Astrocyte (in vitro differentiated cells and primary cell): ENCODE results near the gene SNX2. TPM values are rescaled to one million over a fixed set of nuclear protein-coding genes. Genes with fewer than 3 reads are reported as not detected.

Source experiments
- DNase-seq: peaks from one replicate; pipeline ENCODE4 v3.0.0-alpha.2; 2010; ENCODE audit warnings: low read depth
- FAIRE-seq: peaks from 2 replicates; lab custom pipeline; 2011; peaks lifted over from hg19 to GRCh38; lab: Jason Lieb, UNC
- H2AFZ ChIP-seq: 2 replicates; pipeline ENCODE4 v1.6.0; 2012; ENCODE audit warnings: low read depth, low read length, inconsistent platforms
- H3K27ac ChIP-seq: 2 replicates; pipeline ENCODE4 v1.5.1; 2011; ENCODE audit warnings: low read depth, low read length, inconsistent platforms
- H3K27me3 ChIP-seq: 2 replicates; pipeline ENCODE4 v1.6.0; 2011; ENCODE audit warnings: low read length, inconsistent platforms; ENCODE audit not compliant: insufficient read depth
- H3K36me3 ChIP-seq: 2 replicates; pipeline ENCODE4 v1.5.1; 2011; ENCODE audit warnings: low read length, inconsistent platforms; ENCODE audit not compliant: insufficient read depth
- H3K4me1 ChIP-seq: 2 replicates; pipeline ENCODE4 v1.5.1; 2011; ENCODE audit warnings: low read length, inconsistent platforms; ENCODE audit not compliant: insufficient read depth
- H3K4me2 ChIP-seq: 2 replicates; pipeline ENCODE4 v1.6.0; 2012; ENCODE audit warnings: low read length, inconsistent platforms
- H3K4me3 ChIP-seq: 2 replicates; pipeline ENCODE4 v1.5.1; 2011; ENCODE audit warnings: low read depth, mild to moderate bottlenecking, low read length, inconsistent platforms; ENCODE audit not compliant: insufficient read depth
- H3K79me2 ChIP-seq: 2 replicates; pipeline ENCODE4 v1.6.0; 2012; ENCODE audit warnings: mild to moderate bottlenecking, low read length, inconsistent platforms; ENCODE audit not compliant: insufficient read depth
- H3K9ac ChIP-seq: 2 replicates; pipeline ENCODE4 v1.6.0; 2012; ENCODE audit warnings: mild to moderate bottlenecking, low read length, inconsistent platforms
- H3K9me3 ChIP-seq: 2 replicates; pipeline ENCODE4 v1.5.1; 2012; ENCODE audit warnings: low read depth, mild to moderate bottlenecking, low read length, inconsistent platforms; ENCODE audit not compliant: insufficient read depth
- H4K20me1 ChIP-seq: 2 replicates; pipeline ENCODE4 v1.6.0; 2012; ENCODE audit warnings: low read length, inconsistent platforms; ENCODE audit not compliant: insufficient read depth
- H3K27ac Mint-ChIP-seq: one replicate; pipeline ENCODE4 v1.8.0; 2021; ENCODE audit warnings: mild to moderate bottlenecking, mixed read lengths; ENCODE audit not compliant: unreplicated experiment
- H3K27me3 Mint-ChIP-seq: one replicate; pipeline ENCODE4 v1.8.0; 2021; ENCODE audit warnings: low read depth, mixed read lengths; ENCODE audit not compliant: unreplicated experiment
- H3K36me3 Mint-ChIP-seq: one replicate; pipeline ENCODE4 v1.8.0; 2021; ENCODE audit warnings: low read depth, mixed read lengths; ENCODE audit not compliant: unreplicated experiment
- H3K4me1 Mint-ChIP-seq: one replicate; pipeline ENCODE4 v1.8.0; 2021; ENCODE audit warnings: low read depth, mixed read lengths; ENCODE audit not compliant: unreplicated experiment
- H3K4me3 Mint-ChIP-seq: one replicate; pipeline ENCODE4 v1.8.0; 2021; ENCODE audit warnings: mild to moderate bottlenecking, moderate library complexity, mixed read lengths; ENCODE audit not compliant: unreplicated experiment
- H3K9me3 Mint-ChIP-seq: one replicate; pipeline ENCODE4 v1.8.0; 2021; ENCODE audit warnings: mild to moderate bottlenecking, mixed read lengths; ENCODE audit not compliant: unreplicated experiment
- CTCF ChIP-seq: IDR thresholded peaks from 2 replicates; pipeline ENCODE4 v1.5.1; 2011; ENCODE audit warnings: low read depth, mild to moderate bottlenecking, inconsistent platforms, low read length, moderate library complexity; ENCODE audit not compliant: insufficient read depth
- EZH2 ChIP-seq: IDR thresholded peaks from 2 replicates; pipeline ENCODE4 v1.6.1; 2012; ENCODE audit warnings: mild to moderate bottlenecking, low read length, inconsistent platforms; ENCODE audit not compliant: insufficient read depth
- total RNA-seq: library from RNA; stranded (reverse); gene quantifications from 2 replicates; pipeline ENCODE4 v1.2.1, GENCODE V29; 2021

SNX2 gene
- total RNA-seq, 1 donor from 2014 or later, result 87.2 TPM

GRCh38 chr5:122845229-122846050 lies 70.6 kb downstream of the SNX2 start, which contains the start of gene SNX24:
TSS of gene SNX24 (plus strand) at chr5:122845613. CDS start at chr5:122845634, 21 bp downstream.
- H3K36me3 Mint-ChIP-seq, result peaks cover under 1% of the 10 kb centered on the region
- H2AFZ ChIP-seq, result peak within 1 kb of the TSS; percentile 93
- H3K4me1 ChIP-seq, result peaks cover 17% of the 10 kb centered on the region
- H3K27ac ChIP-seq, result peak within 1 kb of the TSS; percentile 84
- FAIRE-seq (no peak), DNase-seq (peak; percentile 50)
- H3K27me3 ChIP-seq, result no peaks in the 10 kb centered on the region
- peak within 1 kb of the TSS; percentile 94 for H3K27ac Mint-ChIP-seq
- H4K20me1 ChIP-seq, result peaks cover 7% of the 10 kb centered on the region
- H3K4me3 Mint-ChIP-seq, result peak within 1 kb of the TSS; percentile 93
- H3K9me3 Mint-ChIP-seq, result no peaks in the 10 kb centered on the region
- no peaks in the 10 kb centered on the region for H3K36me3 ChIP-seq
- H3K4me3 ChIP-seq, result peak within 1 kb of the TSS; percentile 88
- H3K9me3 ChIP-seq, result no peaks in the 10 kb centered on the region
- TF ChIP-seq CTCF, result no peak
- no peak for TF ChIP-seq EZH2
- H3K79me2 ChIP-seq, result peaks cover 26% of the 10 kb centered on the region
- peaks cover 33% of the 10 kb centered on the region for H3K4me1 Mint-ChIP-seq
- H3K4me2 ChIP-seq, result peak within 1 kb of the TSS; percentile 84
- H3K27me3 Mint-ChIP-seq, result no peaks in the 10 kb centered on the region
- peak within 1 kb of the TSS; percentile 89 for H3K9ac ChIP-seq

GRCh38 chr5:122846051-122846550 lies 71.2 kb downstream of the SNX2 start:
- Mint-ChIP-seq H3K36me3 (peaks cover 4% of the 10 kb centered on the region), H3K27me3 (no peaks in the 10 kb centered on the region), H3K4me3 (peak overlapping the region; percentile 93), H3K9me3 (no peaks in the 10 kb centered on the region), H3K27ac (peak overlapping the region; percentile 93), H3K4me1 (peaks cover 35% of the 10 kb centered on the region)
- Histone ChIP-seq H3K36me3 (no peaks in the 10 kb centered on the region), H3K27ac (peak overlapping the region; percentile 84), H3K79me2 (peaks cover 32% of the 10 kb centered on the region), H3K4me2 (peak overlapping the region; percentile 84), H3K9ac (peak overlapping the region; percentile 89), H4K20me1 (peaks cover 11% of the 10 kb centered on the region), H3K27me3 (no peaks in the 10 kb centered on the region), H2AFZ (peak overlapping the region; percentile 67), H3K9me3 (no peaks in the 10 kb centered on the region), H3K4me1 (peaks cover 17% of the 10 kb centered on the region), H3K4me3 (peak overlapping the region; percentile 88)
- TF ChIP-seq EZH2, result no peak
- no peak for TF ChIP-seq CTCF
- FAIRE-seq (peak; percentile 43), DNase-seq (peak; percentile 78)

GRCh38 chr5:122847687-122848081 lies 72.8 kb downstream of the SNX2 start:
- Histone ChIP-seq H2AFZ (no peak overlapping the region), H4K20me1 (peaks cover 21% of the 10 kb centered on the region), H3K4me3 (no peak overlapping the region), H3K36me3 (no peaks in the 10 kb centered on the region), H3K9me3 (no peaks in the 10 kb centered on the region), H3K9ac (no peak overlapping the region), H3K4me1 (peaks cover 17% of the 10 kb centered on the region), H3K79me2 (peaks cover 39% of the 10 kb centered on the region), H3K4me2 (no peak overlapping the region), H3K27me3 (no peaks in the 10 kb centered on the region), H3K27ac (no peak overlapping the region)
- Mint-ChIP-seq H3K27ac (peak overlapping the region; percentile 93), H3K36me3 (peaks cover 4% of the 10 kb centered on the region), H3K27me3 (no peaks in the 10 kb centered on the region), H3K4me3 (no peak overlapping the region), H3K9me3 (no peaks in the 10 kb centered on the region), H3K4me1 (peaks cover 35% of the 10 kb centered on the region)
- no peak for FAIRE-seq
- TF ChIP-seq CTCF (no peak), EZH2 (no peak)
- DNase-seq, result no peak
